IPS DF 4.7 (cell line): ENCODE results near the gene DDX39A.
"Not testable (repeated sequence)": the region's sequence is repeated elsewhere in the genome, so short reads cannot be mapped to it uniquely, and the experiment has no call there.

Source experiments
- DNase-seq: peaks from one replicate; pipeline ENCODE4 v3.0.0-alpha.2; 2013; ENCODE audit warnings: low spot score; ENCODE audit errors: extremely low read depth

DDX39A gene

DNA sequence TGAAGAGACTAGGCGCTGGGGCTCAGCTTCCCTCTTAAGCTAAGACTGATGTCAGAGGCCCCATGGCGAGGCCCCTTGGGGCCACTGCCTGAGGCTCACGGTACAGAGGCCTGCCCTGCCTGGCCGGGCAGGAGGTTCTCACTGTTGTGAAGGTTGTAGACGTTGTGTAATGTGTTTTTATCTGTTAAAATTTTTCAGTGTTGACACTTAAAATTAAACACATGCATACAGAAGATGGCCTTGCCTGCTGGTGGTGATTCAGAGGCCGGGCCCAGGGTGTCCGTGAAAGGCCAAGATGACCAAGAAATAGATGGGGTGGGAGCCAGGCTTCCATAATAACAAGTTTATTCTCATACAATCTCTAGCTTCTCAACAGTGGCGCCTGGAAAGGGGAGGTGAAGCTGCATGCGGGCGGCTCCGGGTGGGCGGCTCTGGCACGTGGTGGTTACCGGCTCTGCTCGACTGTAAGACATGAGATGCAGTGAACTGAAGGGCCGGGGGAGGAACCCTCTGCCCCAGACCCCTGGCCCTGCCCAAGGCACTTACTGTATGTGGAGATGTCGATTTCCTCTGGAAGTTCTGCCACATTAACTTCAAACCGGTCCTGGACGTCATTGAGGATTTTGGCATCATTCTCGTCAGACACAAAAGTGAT, 10.5 kb downstream of the DDX39A start:
- no peak for DNase-seq

DNA sequence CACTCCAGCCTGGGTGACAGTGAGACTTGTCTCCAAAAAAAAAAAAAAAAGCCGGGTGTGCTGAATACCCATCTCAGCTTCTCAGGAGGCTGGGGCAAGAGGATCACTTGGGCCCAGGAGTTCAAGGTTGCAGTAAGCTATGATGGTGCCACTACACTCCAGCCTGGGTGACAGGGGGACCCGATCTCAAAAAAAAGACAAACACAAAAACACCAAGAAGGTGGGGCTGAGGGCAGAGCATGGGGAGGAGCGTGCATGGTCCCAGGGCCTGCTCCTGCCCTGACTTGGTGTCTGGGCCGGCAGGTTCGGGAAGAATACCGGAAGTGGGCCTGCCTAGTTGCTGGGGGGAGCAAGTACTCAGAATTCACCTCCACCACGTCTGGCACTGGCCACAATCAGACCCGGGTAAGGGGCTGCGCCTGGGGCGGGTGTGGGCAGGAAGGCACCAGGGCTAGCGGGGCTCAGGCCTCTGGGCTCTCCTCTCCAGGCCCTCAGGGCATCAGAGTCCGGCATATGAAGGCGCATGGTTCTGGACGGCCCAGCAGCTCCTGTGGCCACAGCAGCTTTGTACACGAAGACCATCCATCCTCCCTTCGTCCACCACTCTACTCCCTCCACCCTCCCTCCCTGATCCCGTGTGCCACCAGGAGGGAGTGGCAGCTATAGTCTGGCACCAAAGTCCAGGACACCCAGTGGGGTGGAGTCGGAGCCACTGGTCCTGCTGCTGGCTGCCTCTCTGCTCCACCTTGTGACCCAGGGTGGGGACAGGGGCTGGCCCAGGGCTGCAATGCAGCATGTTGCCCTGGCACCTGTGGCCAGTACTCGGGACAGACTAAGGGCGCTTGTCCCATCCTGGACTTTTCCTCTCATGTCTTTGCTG, 11.3 kb downstream of the DDX39A start:
- no peak for DNase-seq

DNA sequence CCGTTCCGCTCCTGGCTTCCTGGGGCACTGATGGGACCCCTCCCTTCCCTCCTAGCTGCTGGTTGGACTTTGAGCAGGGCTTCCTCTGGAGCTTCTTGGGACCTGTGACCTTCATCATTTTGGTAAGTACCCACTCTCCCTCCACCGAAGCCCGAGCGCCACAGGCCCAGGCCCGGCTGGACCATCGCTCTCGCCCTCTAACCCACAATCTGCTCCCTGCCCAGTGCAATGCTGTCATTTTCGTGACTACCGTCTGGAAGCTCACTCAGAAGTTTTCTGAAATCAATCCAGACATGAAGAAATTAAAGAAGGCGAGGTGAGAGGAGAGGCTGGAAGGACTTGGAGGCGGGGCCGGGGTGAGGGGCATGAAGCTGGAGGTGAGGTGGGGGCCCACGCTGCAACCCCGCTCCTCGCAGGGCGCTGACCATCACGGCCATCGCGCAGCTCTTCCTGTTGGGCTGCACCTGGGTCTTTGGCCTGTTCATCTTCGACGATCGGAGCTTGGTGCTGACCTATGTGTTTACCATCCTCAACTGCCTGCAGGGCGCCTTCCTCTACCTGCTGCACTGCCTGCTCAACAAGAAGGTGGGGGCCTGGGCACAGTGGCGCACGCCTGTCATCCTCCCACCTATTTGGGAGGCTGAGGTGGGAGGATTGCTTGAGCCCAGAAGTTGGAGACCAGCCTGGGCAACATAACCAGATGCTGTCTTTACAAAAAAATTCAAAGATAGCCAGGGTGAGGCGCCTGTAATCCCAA, 12.3 kb downstream of the DDX39A start:
- no peak for DNase-seq

DNA sequence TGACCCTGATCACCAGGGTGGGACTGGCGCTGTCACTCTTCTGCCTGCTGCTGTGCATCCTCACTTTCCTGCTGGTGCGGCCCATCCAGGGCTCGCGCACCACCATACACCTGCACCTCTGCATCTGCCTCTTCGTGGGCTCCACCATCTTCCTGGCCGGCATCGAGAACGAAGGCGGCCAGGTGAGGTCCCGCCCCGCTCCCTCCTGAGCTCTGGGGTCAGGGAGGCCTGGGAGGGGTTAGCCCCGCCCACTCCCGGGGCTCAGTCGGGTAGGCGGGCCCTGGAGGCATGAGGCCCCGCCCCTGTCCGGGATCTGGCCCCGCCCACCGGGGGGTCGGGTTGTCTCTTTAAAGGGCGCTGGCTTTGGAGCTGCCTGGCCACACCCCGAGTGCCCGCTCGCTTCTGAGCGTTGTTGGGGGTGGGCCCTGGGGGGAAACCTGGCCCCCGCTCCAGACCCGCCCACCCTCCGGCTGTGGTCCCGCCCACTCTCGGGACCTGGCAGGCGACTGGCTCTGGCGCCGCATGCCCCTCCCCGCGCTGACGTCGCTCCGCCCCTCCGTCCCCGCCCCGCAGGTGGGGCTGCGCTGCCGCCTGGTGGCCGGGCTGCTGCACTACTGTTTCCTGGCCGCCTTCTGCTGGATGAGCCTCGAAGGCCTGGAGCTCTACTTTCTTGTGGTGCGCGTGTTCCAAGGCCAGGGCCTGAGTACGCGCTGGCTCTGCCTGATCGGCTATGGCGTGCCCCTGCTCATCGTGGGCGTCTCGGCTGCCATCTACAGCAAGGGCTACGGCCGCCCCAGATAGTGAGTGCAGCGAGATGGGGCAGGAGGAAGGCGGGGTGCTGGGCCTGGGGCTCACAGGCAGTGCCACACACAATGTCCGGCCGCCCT, 13.1 kb downstream of the DDX39A start:
- peak; percentile 68 for DNase-seq

DNA sequence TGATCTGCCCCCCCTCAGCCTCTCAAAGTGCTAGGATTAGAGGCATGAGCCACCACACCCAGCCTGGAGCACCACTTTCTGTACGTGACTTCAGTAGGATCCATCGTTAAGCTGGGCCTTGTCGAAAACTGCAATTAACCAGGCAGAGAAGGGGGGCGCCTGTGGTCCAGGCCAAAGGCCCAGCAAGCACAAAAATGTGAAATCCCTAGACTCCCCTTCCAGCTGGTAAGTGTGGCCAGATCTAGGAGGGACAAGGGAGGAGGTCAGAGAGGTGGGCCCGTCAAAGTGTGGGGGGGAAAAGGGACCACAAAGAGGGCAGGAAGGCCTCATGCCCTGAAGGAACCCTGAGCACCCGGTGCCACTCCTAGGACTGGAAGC, 13.8 kb downstream of the DDX39A start:
- no peak for DNase-seq

DNA sequence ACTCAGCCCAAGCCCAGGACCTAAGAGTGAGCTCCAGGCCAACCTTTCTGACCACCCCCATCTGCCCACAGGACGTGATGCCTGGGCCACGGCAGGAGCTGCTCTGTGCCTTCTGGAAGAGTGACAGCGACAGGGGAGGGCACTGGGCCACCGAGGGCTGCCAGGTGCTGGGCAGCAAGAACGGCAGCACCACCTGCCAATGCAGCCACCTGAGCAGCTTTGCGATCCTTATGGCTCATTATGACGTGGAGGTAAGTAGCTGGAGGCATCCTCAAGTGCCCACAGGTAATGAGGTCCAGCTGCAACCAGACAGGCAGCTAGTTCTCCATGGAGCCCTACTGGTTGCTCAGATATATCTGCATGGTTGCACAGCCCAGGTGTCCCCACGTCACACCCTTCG, 14.8 kb downstream of the DDX39A start:
- DNase-seq, result no peak

DNA sequence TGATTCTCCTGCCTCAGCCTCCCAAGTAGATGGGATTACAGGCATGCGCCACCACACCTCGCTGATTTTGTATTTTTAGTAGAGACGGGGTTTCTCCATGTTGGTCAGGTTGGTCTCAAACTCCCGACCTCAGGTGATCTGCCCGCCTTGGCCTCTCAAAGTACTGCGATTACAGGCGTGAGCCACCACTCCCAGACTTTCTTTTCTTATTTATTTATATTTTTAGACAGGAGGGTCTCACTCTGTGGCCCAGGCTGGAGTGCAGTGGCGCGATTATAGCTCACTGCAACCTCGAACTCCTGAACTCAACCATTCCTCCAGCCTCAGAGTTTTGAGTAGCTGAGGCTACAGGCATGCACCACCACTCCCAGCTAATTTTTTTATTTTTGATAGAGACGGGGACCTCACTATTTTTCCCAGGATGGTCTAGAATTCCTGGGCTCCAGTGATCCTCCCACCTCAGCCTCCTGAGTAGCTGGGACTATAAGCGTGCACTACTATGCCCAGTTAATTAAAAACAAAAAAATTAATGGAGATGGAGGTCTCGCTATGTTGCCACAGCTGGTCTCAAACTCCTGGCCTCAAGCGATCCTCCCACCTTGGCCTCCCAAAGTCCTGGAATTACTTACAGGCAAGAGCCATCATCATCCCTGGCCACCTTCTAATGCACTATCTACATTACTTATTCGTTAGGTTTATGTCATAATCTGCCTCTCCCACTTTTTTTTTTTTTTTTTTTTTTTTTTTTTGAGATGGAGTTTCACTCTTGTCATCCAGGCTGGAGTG, 15.8 kb downstream of the DDX39A start:
- DNase-seq, result not testable (repeated sequence)

DNA sequence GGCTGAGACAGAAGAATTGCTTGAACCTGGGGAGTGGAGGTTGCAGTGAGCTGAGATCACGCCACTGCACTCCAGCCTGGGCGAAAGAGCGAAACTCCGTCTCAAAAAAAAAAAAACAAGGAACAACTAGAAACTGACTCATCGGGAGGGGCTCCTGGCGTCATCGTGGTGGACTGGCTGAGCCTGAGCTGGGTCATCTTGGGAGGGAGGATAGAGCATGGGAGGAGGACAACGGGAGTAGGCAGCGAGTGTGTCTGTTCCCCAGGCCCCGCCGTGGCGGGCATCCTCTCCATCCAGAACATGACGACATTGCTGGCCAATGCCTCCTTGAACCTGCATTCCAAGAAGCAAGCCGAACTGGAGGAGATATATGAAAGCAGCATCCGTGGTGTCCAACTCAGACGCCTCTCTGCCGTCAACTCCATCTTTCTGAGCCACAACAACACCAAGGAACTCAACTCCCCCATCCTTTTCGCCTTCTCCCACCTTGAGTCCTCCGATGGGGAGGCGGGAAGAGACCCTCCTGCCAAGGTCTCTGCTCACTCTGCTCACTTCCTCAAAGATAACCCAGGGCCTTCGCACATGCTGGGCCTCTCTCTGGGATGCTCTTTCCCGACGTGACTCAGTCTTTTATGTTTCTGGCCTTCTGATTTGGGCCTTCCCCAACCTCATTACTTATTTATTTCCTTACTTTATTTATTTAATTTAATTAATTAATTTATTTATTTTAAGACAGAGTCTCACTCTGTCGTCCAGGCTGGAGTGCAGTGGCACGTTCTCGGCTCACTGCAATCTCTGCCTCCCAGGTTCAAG, 16.6 kb downstream of the DDX39A start:
- no peak for DNase-seq

DNA sequence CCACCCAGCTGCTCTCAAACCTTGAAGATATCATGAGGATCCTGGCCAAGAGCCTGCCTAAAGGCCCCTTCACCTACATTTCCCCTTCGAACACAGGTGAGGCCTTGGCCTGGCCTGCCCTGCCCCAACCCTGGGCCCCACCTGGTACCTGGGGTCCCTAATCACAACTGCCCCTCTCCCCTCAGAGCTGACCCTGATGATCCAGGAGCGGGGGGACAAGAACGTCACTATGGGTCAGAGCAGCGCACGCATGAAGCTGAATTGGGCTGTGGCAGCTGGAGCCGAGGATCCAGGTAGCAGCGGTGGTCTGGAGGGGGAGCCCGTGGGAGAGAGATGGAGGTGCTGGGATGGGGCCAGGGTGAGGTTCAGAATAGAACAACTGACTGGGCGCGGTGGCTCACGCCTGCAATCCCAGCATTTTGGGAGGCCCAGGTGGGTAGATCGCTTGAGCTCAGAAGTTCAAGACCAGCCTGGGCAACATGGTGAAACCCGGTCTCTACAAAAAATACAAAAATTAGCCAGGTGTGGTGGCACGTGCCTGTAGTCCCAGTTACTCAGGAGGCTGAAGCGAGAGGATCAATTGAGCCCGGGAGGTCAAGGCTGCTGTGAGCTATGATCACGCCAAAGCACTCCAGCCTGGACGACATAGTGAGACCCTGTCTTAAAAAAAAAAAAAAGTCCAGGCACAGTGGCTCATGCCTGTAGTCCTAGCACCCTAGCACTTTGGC, 17.5 kb downstream of the DDX39A start:
- DNase-seq, result no peak

DNA sequence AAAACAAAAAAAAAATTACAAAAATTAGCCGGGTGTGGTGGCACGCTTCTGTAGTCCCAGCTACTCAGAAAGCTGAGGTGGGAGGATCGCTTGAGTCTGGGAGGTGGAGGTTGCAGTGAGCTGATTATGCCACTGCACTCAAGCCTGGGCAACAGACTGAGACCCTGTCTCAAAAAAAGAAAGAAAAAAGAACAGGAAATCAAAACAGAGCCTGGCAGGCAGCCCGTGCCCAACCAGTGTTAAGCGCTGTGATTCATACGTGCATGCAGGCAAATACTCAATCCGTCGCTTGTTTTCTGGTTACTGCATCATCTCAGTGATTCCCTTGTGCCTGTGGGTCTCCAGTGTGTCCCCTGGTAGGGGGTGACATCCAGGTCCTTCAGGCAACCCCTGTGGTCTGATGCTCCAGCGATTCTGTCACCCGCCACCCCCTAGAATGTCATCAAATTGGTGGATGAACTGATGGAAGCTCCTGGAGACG, 18.1 kb downstream of the DDX39A start:
- no peak for DNase-seq

DNA sequence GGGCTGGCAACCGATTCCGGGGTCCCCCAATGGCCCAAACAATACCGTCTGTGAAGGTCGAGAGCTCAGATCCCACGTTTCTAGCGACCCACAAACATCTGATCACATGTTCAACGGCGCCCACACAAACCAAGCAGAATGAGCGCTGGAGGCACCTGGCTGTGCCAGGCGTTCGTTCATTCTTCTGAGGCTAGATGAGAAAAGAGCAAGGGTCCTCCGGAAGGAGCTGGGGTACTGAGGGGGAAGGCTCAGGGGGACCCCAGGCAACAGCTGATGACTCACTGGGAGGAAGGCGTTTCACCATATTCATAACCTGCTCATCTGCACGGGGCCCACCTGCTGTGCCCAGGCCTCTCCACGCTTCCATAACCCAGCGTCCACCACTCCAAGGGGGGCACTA, 22.0 kb downstream of the DDX39A start:
- not testable (repeated sequence) for DNase-seq

DNA sequence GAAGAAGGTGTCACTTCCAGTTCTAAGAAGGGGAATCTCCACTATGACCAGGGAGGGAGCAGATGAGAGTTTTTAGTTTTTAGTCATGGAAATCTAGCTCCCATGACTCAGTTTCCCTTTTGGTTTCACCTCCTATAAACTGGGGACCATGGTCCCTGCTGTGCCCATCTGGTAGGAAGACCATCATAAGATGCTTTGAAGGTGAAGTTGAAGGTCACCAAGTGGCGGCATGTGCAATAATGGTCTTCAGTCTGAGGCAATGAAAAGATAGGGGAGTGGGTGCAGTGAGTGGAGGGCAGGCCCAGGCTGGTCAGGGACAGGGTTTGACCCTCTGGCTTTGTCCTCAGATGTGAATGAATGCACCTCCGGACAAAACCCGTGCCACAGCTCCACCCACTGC, 22.4 kb downstream of the DDX39A start:
- not testable (repeated sequence) for DNase-seq

DNA sequence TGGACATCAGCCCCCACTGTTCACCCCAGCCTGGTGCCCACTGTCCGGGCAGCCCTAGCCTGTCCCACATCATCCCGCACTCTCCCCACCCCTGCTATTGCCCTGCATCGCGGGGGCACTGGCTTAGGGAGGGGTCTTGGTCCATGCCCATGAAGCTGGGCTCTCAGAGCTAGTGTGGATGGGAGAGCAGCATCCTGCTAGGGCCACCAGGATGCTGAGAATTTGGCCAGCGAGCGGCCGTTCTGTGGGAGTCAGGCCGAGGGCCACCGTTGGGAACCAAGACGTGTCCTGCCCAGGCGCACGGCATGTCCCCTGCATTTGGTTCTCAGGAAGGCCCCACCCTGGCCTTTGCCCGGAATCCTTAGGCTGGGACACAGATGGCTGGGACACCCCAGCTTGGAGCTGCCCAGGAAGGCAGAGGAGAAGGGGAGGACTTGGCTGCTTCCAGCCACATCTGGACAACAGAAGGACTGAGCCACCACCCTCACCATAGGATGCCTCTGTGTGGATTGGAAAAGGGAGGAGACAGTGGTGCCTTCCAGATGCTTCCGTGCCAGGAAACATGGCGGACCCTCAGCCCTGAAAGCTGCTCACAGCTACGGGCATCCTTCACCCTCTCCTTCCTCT, 23.3 kb downstream of the DDX39A start:
- DNase-seq, result no peak

DNA sequence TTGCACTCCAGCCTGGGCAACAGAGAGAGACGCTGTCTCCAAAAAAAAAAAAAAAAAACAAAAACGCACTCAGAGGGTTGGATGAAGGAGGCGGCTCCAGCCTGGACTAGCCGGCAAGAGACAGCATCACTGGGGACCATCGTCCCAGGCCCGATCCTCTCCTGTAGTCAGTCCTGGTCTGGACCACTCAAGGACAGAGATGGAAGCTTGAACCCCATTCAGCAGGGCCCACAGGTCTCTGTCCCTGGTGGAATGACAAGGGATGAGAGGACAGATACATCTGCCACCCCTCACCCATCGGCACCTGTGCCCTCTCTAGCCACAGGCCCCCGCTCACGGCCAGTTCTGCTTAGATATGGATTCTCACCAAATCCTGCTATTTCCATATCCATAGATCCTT, 23.9 kb downstream of the DDX39A start:
- no peak for DNase-seq

DNA sequence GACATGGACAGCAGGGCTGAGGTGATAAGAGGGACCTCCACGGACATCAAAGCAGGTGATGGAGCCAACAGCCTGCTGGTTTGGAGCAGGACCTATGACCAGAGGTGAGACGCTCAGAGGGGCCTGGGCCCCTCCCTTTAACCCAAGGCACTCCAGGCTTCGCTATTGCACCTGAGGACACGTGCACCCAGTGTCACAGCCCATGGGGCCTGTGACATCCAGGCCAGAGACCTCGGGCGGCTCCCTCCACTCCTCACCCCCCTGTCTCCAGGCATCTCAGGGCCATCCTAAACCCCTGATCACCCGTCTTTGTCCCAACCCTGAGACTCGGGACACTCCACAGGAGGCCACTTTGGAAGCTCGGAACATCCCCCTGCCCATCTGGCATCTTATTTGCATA, 25.0 kb downstream of the DDX39A start:
- DNase-seq, result no peak

DNA sequence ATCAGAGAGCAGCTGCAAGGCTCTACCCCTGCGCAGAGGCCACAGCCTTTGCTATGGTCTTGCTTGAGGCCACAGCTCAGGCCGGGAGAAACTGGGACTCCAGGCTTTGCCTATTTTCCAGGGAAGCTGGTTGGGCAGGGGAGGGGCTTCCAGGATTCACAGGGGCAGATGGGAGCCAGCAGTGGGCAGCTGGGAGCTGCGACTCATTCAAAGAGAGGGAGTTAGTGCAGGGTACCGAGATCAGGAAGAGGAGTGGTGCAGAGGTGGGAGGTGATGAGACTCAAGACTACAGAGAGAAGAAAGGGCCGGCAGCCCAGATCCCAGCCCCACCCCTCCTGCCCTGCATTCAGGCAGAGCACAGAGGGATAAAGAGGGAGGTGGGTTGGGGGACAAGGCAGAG, 25.8 kb downstream of the DDX39A start:
- no peak for DNase-seq

DNA sequence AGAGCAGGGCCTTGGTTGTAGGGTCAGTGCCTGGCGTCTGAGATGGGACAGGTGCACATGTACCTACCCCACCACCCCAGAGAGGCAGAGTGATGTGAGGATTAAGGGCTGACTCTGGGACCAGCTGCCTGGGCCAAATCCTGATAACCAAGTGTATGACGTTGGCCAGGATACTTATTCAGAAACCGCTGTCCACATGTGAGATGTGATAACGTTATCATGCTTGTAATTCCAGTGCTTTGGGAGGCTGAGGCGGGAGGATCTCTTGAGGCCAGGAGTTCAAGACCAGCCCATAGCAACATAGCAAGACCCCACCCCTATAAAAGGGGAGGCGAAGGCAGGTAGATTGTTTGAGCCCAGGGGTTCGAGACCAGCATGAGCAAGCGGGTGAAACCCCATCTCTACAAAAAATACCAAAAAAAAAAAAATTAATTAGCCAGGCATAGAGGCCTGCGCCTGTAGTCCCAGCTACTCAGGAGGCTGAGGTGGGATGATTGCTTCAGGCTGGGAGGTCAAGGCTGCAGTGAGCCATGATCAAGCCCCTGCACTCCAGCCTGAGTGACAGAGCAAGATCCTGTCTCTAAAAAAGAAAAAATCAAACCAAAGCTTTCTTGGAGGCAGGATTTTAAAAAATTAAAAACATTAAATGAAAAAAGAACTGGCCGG, 27.9 kb downstream of the DDX39A start:
- DNase-seq, result no peak

DNA sequence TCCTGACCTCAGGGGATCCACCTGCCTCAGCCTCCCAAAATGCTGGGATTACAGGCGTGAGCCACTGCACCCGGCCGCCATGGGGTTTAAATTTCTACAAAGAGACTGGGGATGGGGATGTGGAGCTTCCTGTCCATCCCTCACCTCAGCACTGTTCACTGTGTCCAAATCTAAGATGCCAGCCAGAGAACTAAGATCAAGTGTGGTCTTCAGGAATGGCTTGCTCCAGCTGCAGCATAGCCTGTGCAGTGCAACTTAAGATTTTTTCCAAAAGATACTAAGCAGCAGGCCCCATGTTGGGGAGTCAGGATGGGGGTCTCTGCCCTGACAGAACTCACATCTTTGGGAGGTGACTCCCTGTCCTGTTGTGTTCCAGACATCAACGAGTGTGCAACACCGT, 28.6 kb downstream of the DDX39A start:
- DNase-seq, result no peak
